ENCODE measurements around the gene PCBP2.

DNA sequence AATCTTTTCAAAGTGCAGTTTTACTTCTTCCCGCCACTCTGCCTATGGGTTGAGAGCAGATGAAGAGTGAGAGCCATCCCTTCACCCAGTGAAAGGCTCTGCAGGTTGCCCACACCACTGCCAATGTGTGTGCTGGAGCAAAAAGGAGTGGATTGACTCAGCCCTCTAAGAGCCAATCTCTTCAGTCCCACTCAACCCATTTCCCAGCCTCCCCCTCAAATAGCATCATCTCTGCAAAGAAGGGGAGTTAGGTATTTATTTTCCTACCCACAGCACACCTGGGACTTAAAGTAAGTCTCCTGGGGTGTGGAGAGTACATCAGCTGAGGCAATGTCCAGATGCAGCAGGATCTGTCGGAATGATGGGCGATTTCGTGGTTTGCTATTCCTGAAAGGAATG is 32.1 kb downstream of the PCBP2 start:
- TF ChIP-seq, protein P1, sequence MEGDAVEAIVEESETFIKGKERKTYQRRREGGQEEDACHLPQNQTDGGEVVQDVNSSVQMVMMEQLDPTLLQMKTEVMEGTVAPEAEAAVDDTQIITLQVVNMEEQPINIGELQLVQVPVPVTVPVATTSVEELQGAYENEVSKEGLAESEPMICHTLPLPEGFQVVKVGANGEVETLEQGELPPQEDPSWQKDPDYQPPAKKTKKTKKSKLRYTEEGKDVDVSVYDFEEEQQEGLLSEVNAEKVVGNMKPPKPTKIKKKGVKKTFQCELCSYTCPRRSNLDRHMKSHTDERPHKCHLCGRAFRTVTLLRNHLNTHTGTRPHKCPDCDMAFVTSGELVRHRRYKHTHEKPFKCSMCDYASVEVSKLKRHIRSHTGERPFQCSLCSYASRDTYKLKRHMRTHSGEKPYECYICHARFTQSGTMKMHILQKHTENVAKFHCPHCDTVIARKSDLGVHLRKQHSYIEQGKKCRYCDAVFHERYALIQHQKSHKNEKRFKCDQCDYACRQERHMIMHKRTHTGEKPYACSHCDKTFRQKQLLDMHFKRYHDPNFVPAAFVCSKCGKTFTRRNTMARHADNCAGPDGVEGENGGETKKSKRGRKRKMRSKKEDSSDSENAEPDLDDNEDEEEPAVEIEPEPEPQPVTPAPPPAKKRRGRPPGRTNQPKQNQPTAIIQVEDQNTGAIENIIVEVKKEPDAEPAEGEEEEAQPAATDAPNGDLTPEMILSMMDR (IDR thresholded peaks at IDR 0.05) = no peak
- no peak for TF ChIP-seq POLR2A (IDR thresholded peaks at IDR 0.05)
- TF ChIP-seq POLR2AphosphoS5 (IDR thresholded peaks at IDR 0.05) = no peak
